H1 (cell line): ENCODE data around the gene RAP1B. TPM values are rescaled to one million over a fixed set of nuclear protein-coding genes. Genes with fewer than 3 reads are reported as not detected.
A peak's percentile ranks its signal among the peaks of the same experiment; 100 is the strongest.

Experiments
- CTCF ChIA-PET: fragments of 300-600 bp; sonication (Branson Sonifier 250); formaldehyde crosslinking; loops from one replicate; lab custom pipeline; 2021; ENCODE audit not compliant: partially characterized antibody; lab: Charles Lee
- POLR2A ChIA-PET: fragments of 300-600 bp; sonication (Branson Sonifier 250); formaldehyde crosslinking; loops from one replicate; lab custom pipeline; 2021; ENCODE audit warnings: inconsistent platforms; ENCODE audit not compliant: partially characterized antibody; lab: Charles Lee
- DNase-seq, 2 experiments: peaks; one replicate each; pipeline versions ENCODE4 v3.0.0 to v3.0.0-alpha.2; 2010 to 2022; ENCODE audit warnings: low spot score in 2 of 2, low read depth in 1 of 2, mixed read lengths in 1 of 2
- FAIRE-seq: peaks from 2 replicates; lab custom pipeline; 2011; peaks lifted over from hg19 to GRCh38; lab: Jason Lieb, UNC
- H2AFZ ChIP-seq: 2 replicates; pipeline ENCODE4 v1.8.1; 2012; ENCODE audit warnings: low read length, inconsistent platforms
- H2AK5ac ChIP-seq: 2 replicates; pipeline ENCODE4 v1.6.1; 2013; ENCODE audit warnings: low read depth, low read length
- H2BK120ac ChIP-seq: replicated peaks from 2 replicates; pipeline ENCODE3; 2013; ENCODE audit warnings: low read depth, low read length, inconsistent platforms
- H2BK12ac ChIP-seq: 2 replicates; pipeline ENCODE4 v1.6.1; 2013; ENCODE audit warnings: low read depth, low read length
- H2BK15ac ChIP-seq: 2 replicates; pipeline ENCODE4 v1.6.1; 2013; ENCODE audit warnings: low read length
- H2BK20ac ChIP-seq: 2 replicates; pipeline ENCODE4 v1.6.1; 2013; ENCODE audit warnings: low read length
- H2BK5ac ChIP-seq: 2 replicates; pipeline ENCODE4 v1.6.1; 2013; ENCODE audit warnings: low read depth, low read length
- H3K14ac ChIP-seq: 2 replicates; pipeline ENCODE4 v1.6.1; 2013; ENCODE audit warnings: inconsistent platforms; ENCODE audit not compliant: insufficient read length
- H3K18ac ChIP-seq: 2 replicates; pipeline ENCODE4 v1.6.1; 2013; ENCODE audit warnings: low read length; ENCODE audit errors: extremely low read depth
- H3K23ac ChIP-seq: 2 replicates; pipeline ENCODE4 v1.6.1; 2013; ENCODE audit warnings: inconsistent platforms; ENCODE audit not compliant: insufficient read length
- H3K23me2 ChIP-seq: 2 replicates; pipeline ENCODE4 v1.6.1; 2013; ENCODE audit warnings: low read depth, low read length
- H3K27ac ChIP-seq: 2 replicates; pipeline ENCODE4 v1.6.1; 2011; ENCODE audit warnings: low read depth, low read length, inconsistent platforms
- H3K27me3 ChIP-seq, 4 experiments: replicated peaks in 1 of 4; 1 replicate in 1 of 4; 2 replicates in 3 of 4; pipeline versions ENCODE4 v1.6.1 to v1.8.1; 2011 to 2013; ENCODE audit warnings: low read length in 3 of 4, mild to moderate bottlenecking in 3 of 4, inconsistent platforms in 2 of 4, mixed read lengths in 2 of 4, moderate library complexity in 1 of 4; ENCODE audit not compliant: control insufficient read depth in 3 of 4, insufficient read depth in 3 of 4; ENCODE audit errors: extremely low read depth in 1 of 4
- H3K36me3 ChIP-seq, 4 experiments: 2 replicates each; pipeline versions ENCODE4 v1.6.1 to v1.8.1; 2011 to 2013; ENCODE audit warnings: mild to moderate bottlenecking in 4 of 4, low read length in 3 of 4, moderate library complexity in 2 of 4, control low read depth in 1 of 4, inconsistent platforms in 1 of 4; ENCODE audit not compliant: insufficient read depth in 4 of 4, control insufficient read depth in 2 of 4
- H3K4ac ChIP-seq: replicated peaks from 2 replicates; pipeline ENCODE3; 2013; ENCODE audit warnings: low read length, low read depth, mixed read lengths, inconsistent platforms; ENCODE audit not compliant: insufficient read length
- H3K4me1 ChIP-seq, 4 experiments: replicated peaks in 1 of 4; 1 replicate in 1 of 4; 2 replicates in 3 of 4; pipeline versions ENCODE4 v1.6.1 to v1.8.1; 2011 to 2013; ENCODE audit warnings: low read length in 3 of 4, inconsistent platforms in 2 of 4, mixed read lengths in 1 of 4; ENCODE audit not compliant: insufficient read depth in 4 of 4, control insufficient read depth in 3 of 4
- H3K4me2 ChIP-seq, 2 experiments: 2 replicates each; pipeline versions ENCODE4 v1.6.1 to v1.8.1; 2011 to 2013; ENCODE audit warnings: low read depth in 2 of 2, low read length in 2 of 2, control low read depth in 1 of 2, inconsistent platforms in 1 of 2, mild to moderate bottlenecking in 1 of 2; ENCODE audit not compliant: insufficient read depth in 1 of 2
- H3K4me3 ChIP-seq, 4 experiments: fragments of 200-600, 300-600 bp in 1 of 4; sonication (generic), shearing (Covaris generic), sonication (Bioruptor Twin) in 1 of 4; 2 replicates each; pipeline versions ENCODE4 v1.5.1 to v1.8.1; 2011 to 2016; ENCODE audit warnings: low read length in 4 of 4, low read depth in 3 of 4, control low read depth in 2 of 4, inconsistent platforms in 2 of 4, mild to moderate bottlenecking in 2 of 4, mixed read lengths in 1 of 4, moderate library complexity in 1 of 4; ENCODE audit not compliant: insufficient read depth in 2 of 4; ENCODE audit errors: extremely low read depth in 1 of 4
- H3K56ac ChIP-seq: replicated peaks from 2 replicates; pipeline ENCODE3; 2013; ENCODE audit warnings: low read depth, mild to moderate bottlenecking, mixed read lengths, low read length, inconsistent platforms; ENCODE audit not compliant: insufficient read length
- H3K79me1 ChIP-seq: 2 replicates; pipeline ENCODE4 v1.6.1; 2013; ENCODE audit warnings: low read depth, low read length, control low read depth
- H3K79me2 ChIP-seq, 2 experiments: 2 replicates each; pipeline versions ENCODE4 v1.6.1 to v1.8.1; 2012 to 2013; ENCODE audit warnings: low read length in 2 of 2, mild to moderate bottlenecking in 2 of 2, inconsistent platforms in 1 of 2; ENCODE audit not compliant: insufficient read depth in 2 of 2, control insufficient read depth in 1 of 2
- H3K9ac ChIP-seq, 4 experiments: replicated peaks in 1 of 4; 1 replicate in 1 of 4; 2 replicates in 3 of 4; pipeline versions ENCODE4 v1.6.1 to v1.8.1; 2011 to 2013; ENCODE audit warnings: low read depth in 3 of 4, low read length in 3 of 4, control low read depth in 2 of 4, mild to moderate bottlenecking in 2 of 4, moderate library complexity in 2 of 4, inconsistent platforms in 1 of 4; ENCODE audit errors: extremely low read depth in 1 of 4
- H3K9me3 ChIP-seq, 2 experiments: 2 replicates each; pipeline versions ENCODE4 v1.6.1 to v1.8.1; 2012 to 2013; ENCODE audit warnings: mild to moderate bottlenecking in 2 of 2, moderate library complexity in 2 of 2, control low read depth in 1 of 2, inconsistent platforms in 1 of 2, low read depth in 1 of 2, low read length in 1 of 2, mixed read lengths in 1 of 2; ENCODE audit not compliant: insufficient read depth in 2 of 2
- H4K20me1 ChIP-seq, 2 experiments: replicated peaks in 1 of 2; 2 replicates each; pipeline versions ENCODE3 to v1.8.1; 2011 to 2013; ENCODE audit warnings: inconsistent platforms in 2 of 2, low read length in 2 of 2, mild to moderate bottlenecking in 1 of 2; ENCODE audit not compliant: insufficient read depth in 2 of 2, control insufficient read depth in 1 of 2
- H4K5ac ChIP-seq: 2 replicates; pipeline ENCODE4 v1.6.1; 2013; ENCODE audit warnings: low read length, low read depth, mixed read lengths, inconsistent platforms; ENCODE audit not compliant: insufficient read length
- H4K8ac ChIP-seq: 2 replicates; pipeline ENCODE4 v1.8.0; 2013; ENCODE audit warnings: mild to moderate bottlenecking, moderate library complexity, low read length, inconsistent platforms; ENCODE audit not compliant: insufficient read depth; ENCODE audit errors: extremely low read depth
- H4K91ac ChIP-seq: replicated peaks from 2 replicates; pipeline ENCODE3; 2013; ENCODE audit warnings: low read length, mixed read lengths, inconsistent platforms; ENCODE audit not compliant: insufficient read length
- ASH2L ChIP-seq: fragments of 200-600, 300-600 bp; sonication (generic); IDR thresholded peaks from one replicate; pipeline ENCODE4 v1.7.1; 2017; ENCODE audit warnings: low read length
- CBX5 ChIP-seq: fragments of 300-800, 300-1000 bp; sonication (generic); IDR thresholded peaks from 2 replicates; pipeline ENCODE4 v1.7.1; 2016; ENCODE audit warnings: antibody characterized with exemption, low read length, low read depth
- CBX8 ChIP-seq: fragments of 300-800, 300-1000 bp; sonication (generic); IDR thresholded peaks from 2 replicates; pipeline ENCODE4 v1.7.1; 2016; ENCODE audit warnings: low read depth, low read length, borderline replicate concordance
- HDAC2 ChIP-seq, 2 experiments: fragments of 300-600 bp in 1 of 2; sonication (generic) in 1 of 2; IDR thresholded peaks; 2 replicates each; pipeline ENCODE4 v1.6.1; 2011 to 2012; ENCODE audit warnings: low read depth in 2 of 2, low read length in 2 of 2, mild to moderate bottlenecking in 2 of 2, moderate library complexity in 2 of 2, borderline replicate concordance in 1 of 2, inconsistent platforms in 1 of 2
- HDAC6 ChIP-seq: IDR thresholded peaks from one replicate; pipeline ENCODE4 v1.7.1; 2012; ENCODE audit warnings: low read depth, mild to moderate bottlenecking, inconsistent platforms, low read length, moderate library complexity
- JUN ChIP-seq: IDR thresholded peaks from 2 replicates; pipeline ENCODE4 v1.6.1; 2011; ENCODE audit warnings: low read depth, mild to moderate bottlenecking, improper control_type of control experiment, low read length
- KDM5A ChIP-seq: fragments of 200-600 bp; IDR thresholded peaks from 2 replicates; pipeline ENCODE4 v1.7.1; 2012; ENCODE audit warnings: mild to moderate bottlenecking, low read length, inconsistent platforms, mixed read lengths
- NANOG ChIP-seq: IDR thresholded peaks from 2 replicates; pipeline ENCODE4 v1.6.1; 2011; ENCODE audit warnings: low read length, low read depth, mild to moderate bottlenecking, inconsistent platforms; ENCODE audit not compliant: insufficient read depth, poor library complexity, severe bottlenecking
- PHF8 ChIP-seq: fragments of 200-600 bp; sonication (generic); conservative IDR thresholded peaks from 2 replicates; pipeline ENCODE4 v1.7.1; 2012; ENCODE audit warnings: low read depth, mild to moderate bottlenecking, inconsistent platforms, low read length, moderate library complexity
- RNF2 ChIP-seq: fragments of 200-900, 300-1000 bp; sonication (generic); IDR thresholded peaks from 2 replicates; pipeline ENCODE4 v1.7.1; 2016; ENCODE audit warnings: borderline replicate concordance, low read depth, mild to moderate bottlenecking, antibody characterized with exemption, low read length; ENCODE audit not compliant: poor library complexity, severe bottlenecking; ENCODE audit errors: missing control alignments
- SP1 ChIP-seq: IDR thresholded peaks from 2 replicates; pipeline ENCODE4 v1.6.1; 2011; ENCODE audit warnings: low read depth, low read length
- SP4 ChIP-seq: IDR thresholded peaks from 2 replicates; pipeline ENCODE4 v1.6.1; 2012; ENCODE audit warnings: low read length, inconsistent platforms
- ZNF274 ChIP-seq: IDR thresholded peaks from 2 replicates; pipeline ENCODE4 v1.7.0; 2012; ENCODE audit warnings: low read length, borderline replicate concordance; ENCODE audit errors: extremely low read depth
- WGBS, 2 experiments: shearing (Covaris generic) in 1 of 2; methylation state at CpG; one replicate each; pipeline versions ENCODE4 v1.1.6 to v1.1.7; 2013 to 2015; ENCODE audit warnings: low lambda C conversion rate in 2 of 2, mixed read lengths in 2 of 2, inconsistent platforms in 1 of 2, low coverage in 1 of 2, missing lambda C conversion rate in 1 of 2; ENCODE audit not compliant: insufficient replicate concordance in 2 of 2, insufficient coverage in 1 of 2, insufficient read length in 1 of 2; ENCODE audit errors: extremely low coverage in 1 of 2, missing lambda C conversion rate in 1 of 2; 5-methylcytosine and 5-hydroxymethylcytosine counted together
- polyA plus RNA-seq, 7 experiments: library from polyadenylated mRNA; depleted of rRNA in 3 of 7; stranded (reverse) in 5 of 7; unstranded in 2 of 7; fragments of >200 nt in 5 of 7; fragments of 200-250 nt in 2 of 7; gene quantifications; 1 replicate in 5 of 7; 2 replicates in 1 of 7; 4 replicates in 1 of 7; pipeline versions ENCODE4 v1.2.1 to v1.2.3, GENCODE V29; 2011 to 2013; ENCODE audit warnings: missing spikeins in 2 of 7, mixed read lengths in 2 of 7
- total RNA-seq: library from RNA; stranded (reverse); fragmentation: NEBNext Ultra II Directional; extraction: Animal tissue kit (Norgen Biotek cat#: 25700); gene quantifications from 2 replicates; pipeline ENCODE4 v1.2.1, GENCODE V29; 2021

The RAP1B gene
- total and polyA plus RNA-seq, 2 of the 8 experiments (the other 6 are each of a cell fraction or from before 2014, with no cell fraction given), result 61.4 to 112 TPM

- ChIA-PET CTCF (no interaction called here), POLR2A (no interaction called here)
- H2BK20ac ChIP-seq, result no peak overlapping the region
- no peak overlapping the region for H3K4me2 ChIP-seq
- H3K79me2 ChIP-seq, result no peaks in the 10 kb centered on the region
- H4K91ac ChIP-seq, result no peak overlapping the region
- no peak overlapping the region for H2AFZ ChIP-seq
- no peaks in the 10 kb centered on the region for H3K27me3 ChIP-seq
- no peak for DNase-seq
- no peak overlapping the region for H4K8ac ChIP-seq
- no peaks in the 10 kb centered on the region for H3K9me3 ChIP-seq
- H3K18ac ChIP-seq, result no peak overlapping the region
- no peak overlapping the region for H3K4ac ChIP-seq
- H3K14ac ChIP-seq, result no peak overlapping the region
- H3K79me1 ChIP-seq, result no peaks in the 10 kb centered on the region
- H3K9ac ChIP-seq, result no peak overlapping the region
- 82% methylated on average over 5 of the region's 5 CpGs; no CpG with 5 or more reads in 1 of the 2 experiments for WGBS, 2 experiments
- no peak overlapping the region for H3K23ac ChIP-seq
- H2BK15ac ChIP-seq, result no peak overlapping the region
- H2BK12ac ChIP-seq, result peak overlapping the region; percentile 39; the same call in 1 of the 2 replicates
- no peak overlapping the region for H2BK5ac ChIP-seq
- no peaks in the 10 kb centered on the region; the same call in 1 of the 2 replicates for H3K23me2 ChIP-seq
- no peaks in the 10 kb centered on the region for H3K36me3 ChIP-seq
- no peak overlapping the region for H3K56ac ChIP-seq
- H3K27ac ChIP-seq, result no peak overlapping the region
- no peak overlapping the region for H4K5ac ChIP-seq
- no peak overlapping the region for H2AK5ac ChIP-seq
- H3K4me3 ChIP-seq, result no peak overlapping the region
- H3K4me1 ChIP-seq, result no peaks in the 10 kb centered on the region
- H2BK120ac ChIP-seq, result no peak overlapping the region
- H4K20me1 ChIP-seq, result no peaks in the 10 kb centered on the region
- FAIRE-seq, result no peak
- TF ChIP-seq CBX8 (no peak), KDM5A (no peak), HDAC2 (IDR thresholded peaks at IDR 0.05; ENCODE audit: borderline replicate concordance in 1 of 2, low read depth in 2 of 2, low read length in 2 of 2) (no peak), SP1 (no peak), ASH2L (no peak), PHF8 (no peak), SP4 (no peak), NANOG (no peak), HDAC6 (no peak), JUN (no peak), RNF2 (no peak), ZNF274 (no peak), CBX5 (no peak)
Measured at GRCh38 chr12:68675101-68675842, 64.6 kb downstream of the RAP1B start.
